K562 (cell line): ENCODE measurements around the gene FEM1B.

Source experiments
- CHD2 ChIP-seq: IDR thresholded peaks from 2 replicates; pipeline ENCODE4 v1.6.1; 2011; ENCODE audit warnings: low read depth, low read length
- CTCF ChIP-seq, 3 experiments: IDR thresholded peaks in 2 of 3; conservative IDR thresholded peaks in 1 of 3; 2 replicates each; pipeline ENCODE4 v1.5.1; 2011 to 2012; ENCODE audit warnings: low read length in 3 of 3, mild to moderate bottlenecking in 3 of 3, control low read depth in 2 of 3, improper control_type of control experiment in 1 of 3, inconsistent platforms in 1 of 3, low read depth in 1 of 3, mixed read lengths in 1 of 3, moderate library complexity in 1 of 3; ENCODE audit not compliant: insufficient read depth in 2 of 3
- EP300 ChIP-seq: IDR thresholded peaks from 2 replicates; pipeline ENCODE4 v1.6.1; 2012; ENCODE audit warnings: low read length, improper control_type of control experiment
- JUN ChIP-seq, 2 experiments: sonication (generic) in 1 of 2; formaldehyde crosslinking in 1 of 2; IDR thresholded peaks; 2 replicates each; pipeline versions ENCODE4 v1.6.1 to v1.8.0; 2012 to 2022; ENCODE audit warnings: borderline replicate concordance in 2 of 2, mild to moderate bottlenecking in 2 of 2, improper control_type of control experiment in 1 of 2, low read depth in 1 of 2, low read length in 1 of 2, missing genetic modification reagents in 1 of 2
- KLF6 ChIP-seq: fragments of 250-450 bp; sonication (Bioruptor Pico); IDR thresholded peaks from 2 replicates; pipeline ENCODE4 v1.4.0; 2020; ENCODE audit warnings: mild to moderate bottlenecking, moderate library complexity, borderline replicate concordance
- MXI1 ChIP-seq: IDR thresholded peaks from 2 replicates; pipeline ENCODE4 v1.6.1; 2011; ENCODE audit warnings: low read depth, mild to moderate bottlenecking, improper control_type of control experiment, low read length
- NRF1 ChIP-seq, 2 experiments: fragments of 450-650 bp; IDR thresholded peaks in 1 of 2; conservative IDR thresholded peaks in 1 of 2; 2 replicates each; pipeline ENCODE4 v1.6.1; 2014; ENCODE audit warnings: mild to moderate bottlenecking in 2 of 2
- POLR2A ChIP-seq: fragments of 450-650 bp; conservative IDR thresholded peaks from 2 replicates; pipeline ENCODE4 v1.6.1; 2016
- PTRF ChIP-seq: fragments of 450-650 bp; IDR thresholded peaks from 2 replicates; pipeline ENCODE4 v1.6.1; 2016; ENCODE audit warnings: mild to moderate bottlenecking, missing genetic modification characterization, missing compliant biosample characterization
- SNRNP70 ChIP-seq: fragments of 200-400 bp; formaldehyde crosslinking; optimal IDR thresholded peaks from 2 replicates; pipeline ENCODE3; 2017; ENCODE audit warnings: low read depth, low read length
- SRSF1 ChIP-seq: fragments of 200-400 bp; formaldehyde crosslinking; IDR thresholded peaks from 2 replicates; pipeline ENCODE4 v1.6.1; 2017; ENCODE audit warnings: mild to moderate bottlenecking, low read depth, low read length, moderate library complexity
- STAT5A ChIP-seq: IDR thresholded peaks from 2 replicates; pipeline ENCODE4 v1.6.1; 2012; ENCODE audit warnings: low read length, inconsistent platforms, borderline replicate concordance
- TARDBP ChIP-seq: fragments of 450-650 bp; IDR thresholded peaks from 2 replicates; pipeline ENCODE4 v1.6.1; 2016
- ZFP30 ChIP-seq: fragments of 250-450 bp; sonication (Bioruptor Pico); IDR thresholded peaks from 2 replicates; pipeline ENCODE4 v1.8.0; 2022; ENCODE audit warnings: moderate library complexity, mild to moderate bottlenecking, inconsistent platforms, borderline replicate concordance

- no peak for TF ChIP-seq KLF6 (CRISPR knock-in tag)
- TF ChIP-seq CTCF (IDR thresholded peaks at IDR 0.05 in 2 of 3, conservative IDR thresholded peaks at IDR 0.05 in 1 of 3; ENCODE audit: insufficient read depth in 2 of 3, low read depth in 1 of 3, low read length in 3 of 3) = no peak
- TF ChIP-seq POLR2A = no peak
- no peak for TF ChIP-seq TARDBP
- no peak for TF ChIP-seq ZFP30 (CRISPR knock-in tag)
- TF ChIP-seq STAT5A = no peak
- TF ChIP-seq JUN (IDR thresholded peaks at IDR 0.05; ENCODE audit: borderline replicate concordance, low read depth, low read length) = no peak
- TF ChIP-seq JUN (CRISPR knock-in tag; IDR thresholded peaks at IDR 0.05; ENCODE audit: borderline replicate concordance) = no peak
- no peak for TF ChIP-seq CHD2
- no peak for TF ChIP-seq SNRNP70
- TF ChIP-seq MXI1 = no peak
- no peak for TF ChIP-seq EP300
- no peak for TF ChIP-seq PTRF
- TF ChIP-seq SRSF1 = no peak
- TF ChIP-seq NRF1 (conservative IDR thresholded peaks at IDR 0.05 in 1 of 2, IDR thresholded peaks at IDR 0.05 in 1 of 2) = no peak
These were observed 37.0 kb downstream of the FEM1B start for GRCh38 chr15:68314563-68314962.
